WI38 (cell line): ENCODE data around the gene CCSER1.

ENCODE experiments used
- H3K4me3 ChIP-seq: 2 replicates; pipeline ENCODE4 v1.5.1; 2011; ENCODE audit warnings: low read depth, mild to moderate bottlenecking, control low read depth, low read length
- CTCF ChIP-seq: IDR thresholded peaks from 2 replicates; pipeline ENCODE4 v1.5.1; 2012; ENCODE audit warnings: low read depth, mild to moderate bottlenecking, control low read depth, low read length

CCSER1 gene

GRCh38 chr4:90621080-90621479 is 493.9 kb downstream of the CCSER1 start:
- TF ChIP-seq CTCF, result no peak
- no peak overlapping the region for H3K4me3 ChIP-seq

- no peak overlapping the region for H3K4me3 ChIP-seq
- TF ChIP-seq CTCF, result no peak
Measured at GRCh38 chr4:90624781-90625180, 497.6 kb downstream of the CCSER1 start.

GRCh38 chr4:90641861-90642599 is 514.8 kb downstream of the CCSER1 start:
- H3K4me3 ChIP-seq, result no peak overlapping the region
- TF ChIP-seq CTCF, result no peak

- no peak overlapping the region for H3K4me3 ChIP-seq
- TF ChIP-seq CTCF, result no peak
Measured at GRCh38 chr4:90643156-90643555, 516.0 kb downstream of the CCSER1 start.

GRCh38 chr4:90648311-90648710 is 521.1 kb downstream of the CCSER1 start:
- H3K4me3 ChIP-seq, result no peak overlapping the region
- TF ChIP-seq CTCF, result no peak

- H3K4me3 ChIP-seq, result no peak overlapping the region
- no peak for TF ChIP-seq CTCF
Measured at GRCh38 chr4:90648791-90649190, 521.6 kb downstream of the CCSER1 start.

GRCh38 chr4:90660672-90661071 is 533.5 kb downstream of the CCSER1 start:
- no peak overlapping the region for H3K4me3 ChIP-seq
- TF ChIP-seq CTCF, result no peak
